HG03460 (cell line): ENCODE results near the gene TRMU.

ENCODE experiments used
- ATAC-seq: cut with Tn5 transposase; IDR thresholded peaks from one replicate; pipeline ENCODE4 v1.9.1; 2021; ENCODE audit not compliant: unreplicated experiment

The TRMU gene

GRCh38 chr22:46368871-46369715 lies 33.6 kb downstream of the TRMU start:
- no peak for ATAC-seq

GRCh38 chr22:46369716-46370583 lies 34.4 kb downstream of the TRMU start:
- ATAC-seq: no peak

- ATAC-seq: no peak
Measured at GRCh38 chr22:46370584-46371291, 35.2 kb downstream of the TRMU start.

DNA sequence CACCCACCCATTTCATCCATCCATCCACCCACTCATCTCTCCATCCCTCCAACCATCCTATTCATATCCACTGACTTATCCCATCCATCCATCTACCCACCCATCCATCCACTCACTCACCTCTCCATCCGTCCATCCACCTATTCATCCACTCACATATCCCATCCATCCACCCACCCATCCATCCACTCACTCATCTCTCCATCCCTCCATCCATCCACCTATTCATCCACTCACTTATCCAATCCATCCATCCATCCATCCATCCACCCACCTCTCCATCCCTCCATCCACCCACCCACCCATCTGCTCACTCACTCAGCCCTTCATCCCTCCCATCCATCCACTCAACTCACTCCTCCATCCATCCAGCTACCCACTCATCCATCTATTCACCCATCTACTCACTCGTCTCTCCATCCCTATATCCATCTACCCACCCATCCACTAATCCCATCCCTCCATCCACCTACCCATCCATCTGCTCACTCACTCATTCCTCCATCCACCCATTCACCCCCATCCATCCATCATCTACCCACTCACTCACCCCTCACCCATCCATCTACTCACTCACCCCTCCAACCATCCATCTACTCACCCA lies 36.2 kb downstream of the TRMU start:
- no peak for ATAC-seq

- no peak for ATAC-seq
Measured at GRCh38 chr22:46372686-46373085, 37.2 kb downstream of the TRMU start.

DNA sequence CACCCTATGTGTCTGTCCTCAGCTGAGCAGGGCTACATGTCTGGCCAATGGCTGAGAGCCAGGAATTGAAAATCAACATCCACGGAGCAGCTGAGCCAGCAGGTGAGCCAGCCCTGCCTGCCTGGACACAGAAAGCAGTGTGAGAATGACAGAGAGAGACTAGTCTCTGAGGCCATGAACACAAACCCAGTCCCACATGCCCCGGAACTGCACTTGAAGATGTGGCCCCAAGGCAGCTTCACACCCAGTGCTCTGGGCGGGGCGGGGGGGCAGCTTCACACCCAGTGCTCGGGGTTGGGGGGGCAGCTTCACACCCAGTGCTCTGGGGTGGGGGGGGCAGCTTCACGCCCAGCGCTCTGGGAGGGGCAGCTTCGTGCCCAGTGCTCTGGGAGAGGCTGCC lies 37.6 kb downstream of the TRMU start:
- no peak for ATAC-seq

- ATAC-seq: no peak
Measured at GRCh38 chr22:46373921-46374662, 38.6 kb downstream of the TRMU start.

DNA sequence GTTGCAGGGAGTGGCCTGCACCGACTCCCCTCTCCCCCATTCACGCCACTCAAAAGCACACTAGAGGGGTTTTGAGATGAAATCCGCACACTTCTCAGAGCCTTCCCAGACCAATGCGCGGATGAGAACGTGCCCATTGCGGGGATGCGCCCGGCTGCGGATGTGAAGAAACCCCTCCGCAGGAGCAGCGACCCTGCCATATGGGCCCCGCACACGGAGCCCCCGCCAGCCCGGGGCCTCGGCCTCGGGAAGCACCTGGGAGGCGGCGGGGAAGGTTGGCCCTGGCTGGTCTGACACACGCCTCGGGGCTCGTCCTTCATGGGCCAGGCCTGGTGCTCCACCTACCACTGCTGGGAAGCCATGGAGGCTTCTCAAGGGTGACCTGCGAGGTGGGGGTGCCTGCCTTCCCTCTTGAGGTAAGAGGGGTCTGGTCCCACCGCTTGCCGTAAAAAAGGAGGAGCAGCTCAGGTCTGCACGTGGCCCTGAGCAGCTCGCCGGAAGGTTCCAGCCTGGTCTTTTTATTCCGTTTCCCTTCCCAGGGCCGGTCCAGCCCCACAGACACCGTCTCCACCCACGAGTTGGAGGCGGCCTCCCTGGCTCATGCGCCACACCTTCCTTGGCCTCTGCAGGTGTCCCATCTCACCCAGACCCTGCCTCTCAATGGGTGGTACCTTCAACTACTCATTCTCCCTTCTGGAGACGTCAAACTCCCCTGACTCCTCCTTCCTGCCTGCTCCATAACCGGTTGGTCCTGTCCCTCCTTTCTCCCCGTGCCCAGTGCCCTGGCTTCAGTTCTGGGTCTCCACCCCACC lies 39.4 kb downstream of the TRMU start:
- no peak for ATAC-seq

- ATAC-seq: no peak
Measured at GRCh38 chr22:46376111-46376510, 40.6 kb downstream of the TRMU start.

- no peak for ATAC-seq
Measured at GRCh38 chr22:46376908-46377524, 41.5 kb downstream of the TRMU start.

GRCh38 chr22:46377525-46378425 lies 42.3 kb downstream of the TRMU start:
- ATAC-seq: no peak

DNA sequence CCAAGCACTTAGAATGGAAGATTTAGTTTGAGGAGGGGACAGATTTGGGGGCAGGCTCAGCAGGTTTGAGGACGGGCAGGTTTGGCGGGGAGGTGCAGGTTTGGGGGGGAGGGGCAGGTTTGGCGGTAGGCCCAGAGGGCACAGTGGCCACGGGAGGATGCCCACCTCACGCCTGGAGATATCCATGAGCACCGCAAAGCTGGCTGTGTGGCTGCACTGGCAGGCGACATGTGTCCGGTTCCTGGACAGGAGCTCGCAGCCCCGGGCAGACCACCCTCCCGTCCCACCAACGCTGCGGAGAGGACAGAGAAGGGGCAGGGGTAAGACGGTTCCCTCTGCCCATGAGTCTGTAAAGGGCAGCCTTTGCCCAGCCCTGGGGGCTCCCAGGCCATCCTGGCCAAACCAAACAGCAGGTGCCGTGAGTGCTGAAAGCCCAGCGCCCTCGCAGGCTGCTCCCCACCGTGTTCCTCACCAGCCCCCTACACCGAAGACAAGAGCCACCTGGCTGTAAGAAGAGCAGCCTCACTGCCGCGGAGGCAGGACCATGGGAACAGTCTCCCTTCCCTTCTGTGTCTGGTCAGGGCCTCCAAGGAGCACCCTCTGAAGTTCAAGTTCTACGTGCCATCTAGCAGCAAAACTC lies 43.0 kb downstream of the TRMU start:
- no peak for ATAC-seq

DNA sequence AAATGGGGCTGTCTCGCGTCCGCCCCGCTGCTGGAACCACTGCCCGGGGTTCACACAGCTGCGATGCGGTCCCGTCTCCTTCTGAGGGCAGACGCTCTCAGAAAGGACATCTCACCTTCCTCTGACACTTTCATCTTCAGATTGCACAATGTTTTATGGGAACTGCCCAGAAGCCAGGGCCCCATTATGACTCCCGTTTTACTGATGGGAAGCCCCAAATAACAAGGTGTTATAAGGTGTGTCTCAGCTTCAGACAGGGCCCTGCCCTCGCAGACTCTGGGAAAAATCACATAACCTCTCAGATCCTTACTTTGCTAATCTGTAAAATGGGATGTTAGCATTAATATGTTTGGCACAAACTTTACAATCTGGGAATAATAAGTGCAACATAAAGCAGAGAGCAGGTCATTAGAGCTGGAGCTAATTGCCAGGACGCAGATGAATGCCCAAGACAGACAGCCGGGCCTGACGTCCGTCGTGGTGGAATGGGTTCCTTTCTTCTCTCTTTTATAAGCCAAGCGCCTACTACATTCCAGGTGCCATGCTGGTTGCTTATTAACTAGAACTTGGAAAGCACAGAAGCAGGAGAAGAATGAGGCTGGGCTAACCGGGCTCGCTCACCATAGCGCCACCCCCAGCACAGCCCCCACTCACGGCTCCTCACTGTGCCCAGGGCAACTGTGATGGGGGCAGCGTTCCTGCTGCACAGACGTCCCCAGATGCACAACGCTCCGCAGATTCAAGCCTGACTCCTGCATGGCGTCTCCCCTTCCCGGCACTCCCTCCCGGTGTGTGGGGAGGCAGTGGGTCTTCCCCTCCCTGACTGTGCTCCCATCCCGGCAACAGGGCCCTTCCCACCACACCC lies 43.8 kb downstream of the TRMU start:
- ATAC-seq: no peak

GRCh38 chr22:46380069-46380468 lies 44.6 kb downstream of the TRMU start:
- ATAC-seq: no peak

DNA sequence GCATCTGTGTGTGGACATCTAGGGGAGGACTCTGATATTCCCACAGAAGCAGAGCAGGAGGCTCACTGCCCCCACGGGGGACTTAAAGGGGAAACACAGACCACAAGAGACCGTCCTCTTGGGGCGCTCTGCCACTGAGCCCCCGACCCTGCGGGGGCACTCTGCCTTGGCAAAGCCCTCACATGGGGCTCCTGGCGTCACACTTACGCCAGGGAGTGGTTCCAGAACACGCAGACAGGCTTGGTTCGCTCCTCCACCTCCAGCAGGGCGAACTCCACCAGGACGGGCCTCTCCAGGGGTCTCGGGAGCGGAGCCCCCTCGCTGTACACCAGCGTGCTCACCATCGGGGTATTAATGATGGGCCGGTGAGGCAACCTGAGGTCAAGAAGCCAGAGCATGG lies 45.1 kb downstream of the TRMU start:
- ATAC-seq: no peak

- ATAC-seq: no peak
Measured at GRCh38 chr22:46381142-46381541, 45.6 kb downstream of the TRMU start.

GRCh38 chr22:46381731-46382130 lies 46.2 kb downstream of the TRMU start:
- no peak for ATAC-seq
